Daoy (cell line): ENCODE results near the gene SVOP. TPM values are rescaled to one million over a fixed set of nuclear protein-coding genes. Genes with fewer than 3 reads are reported as not detected.
"Not testable (repeated sequence)": the region's sequence is repeated elsewhere in the genome, so short reads cannot be mapped to it uniquely, and the experiment has no call there.

Experiments
- DNase-seq: peaks from one replicate; pipeline ENCODE4 v3.0.0-alpha.2; 2015; ENCODE audit warnings: low read depth
- total RNA-seq: library from RNA; depleted of rRNA; stranded (reverse); fragments of >200 nt; shearing (Covaris generic); gene quantifications from 2 replicates; pipeline ENCODE4 v1.2.3, GENCODE V29; 2014; rRNA removed

Gene SVOP, protein sequence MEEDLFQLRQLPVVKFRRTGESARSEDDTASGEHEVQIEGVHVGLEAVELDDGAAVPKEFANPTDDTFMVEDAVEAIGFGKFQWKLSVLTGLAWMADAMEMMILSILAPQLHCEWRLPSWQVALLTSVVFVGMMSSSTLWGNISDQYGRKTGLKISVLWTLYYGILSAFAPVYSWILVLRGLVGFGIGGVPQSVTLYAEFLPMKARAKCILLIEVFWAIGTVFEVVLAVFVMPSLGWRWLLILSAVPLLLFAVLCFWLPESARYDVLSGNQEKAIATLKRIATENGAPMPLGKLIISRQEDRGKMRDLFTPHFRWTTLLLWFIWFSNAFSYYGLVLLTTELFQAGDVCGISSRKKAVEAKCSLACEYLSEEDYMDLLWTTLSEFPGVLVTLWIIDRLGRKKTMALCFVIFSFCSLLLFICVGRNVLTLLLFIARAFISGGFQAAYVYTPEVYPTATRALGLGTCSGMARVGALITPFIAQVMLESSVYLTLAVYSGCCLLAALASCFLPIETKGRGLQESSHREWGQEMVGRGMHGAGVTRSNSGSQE
- not detected in 2 replicates for total RNA-seq

DNA sequence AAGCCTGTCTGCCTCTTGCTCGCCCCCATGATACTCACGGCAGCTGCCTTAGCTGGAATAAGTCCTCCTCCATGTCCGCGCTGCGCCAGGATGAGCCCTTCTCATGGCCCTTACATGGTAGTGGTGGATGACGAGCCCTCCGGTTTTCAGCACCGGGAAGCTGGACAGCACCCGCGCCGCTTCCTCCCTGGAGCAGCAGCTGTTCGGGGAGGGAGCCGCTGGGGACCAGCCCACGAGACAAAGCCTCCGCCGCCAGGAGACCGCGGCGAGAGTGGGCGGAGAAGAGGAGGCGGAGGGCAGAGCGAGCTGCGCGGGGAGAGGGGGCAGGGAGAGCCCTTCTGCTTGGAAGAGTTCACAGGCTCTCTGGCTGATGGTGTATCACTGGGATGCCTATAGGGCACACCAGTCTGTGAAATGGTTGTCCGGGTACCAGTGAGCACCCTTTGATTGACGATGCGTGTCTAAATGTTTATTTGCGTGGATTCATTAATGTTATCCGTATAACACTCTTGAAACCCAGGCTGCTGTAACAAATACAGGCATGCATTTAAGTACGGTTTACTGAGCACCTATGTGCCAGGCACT lies at the start of gene SVOP:
SVOP (minus strand) TSS at position 273 of the 585 bp plus-strand sequence; CDS start at position 73, 200 bp downstream.
- DNase-seq = peak; percentile 84

DNA sequence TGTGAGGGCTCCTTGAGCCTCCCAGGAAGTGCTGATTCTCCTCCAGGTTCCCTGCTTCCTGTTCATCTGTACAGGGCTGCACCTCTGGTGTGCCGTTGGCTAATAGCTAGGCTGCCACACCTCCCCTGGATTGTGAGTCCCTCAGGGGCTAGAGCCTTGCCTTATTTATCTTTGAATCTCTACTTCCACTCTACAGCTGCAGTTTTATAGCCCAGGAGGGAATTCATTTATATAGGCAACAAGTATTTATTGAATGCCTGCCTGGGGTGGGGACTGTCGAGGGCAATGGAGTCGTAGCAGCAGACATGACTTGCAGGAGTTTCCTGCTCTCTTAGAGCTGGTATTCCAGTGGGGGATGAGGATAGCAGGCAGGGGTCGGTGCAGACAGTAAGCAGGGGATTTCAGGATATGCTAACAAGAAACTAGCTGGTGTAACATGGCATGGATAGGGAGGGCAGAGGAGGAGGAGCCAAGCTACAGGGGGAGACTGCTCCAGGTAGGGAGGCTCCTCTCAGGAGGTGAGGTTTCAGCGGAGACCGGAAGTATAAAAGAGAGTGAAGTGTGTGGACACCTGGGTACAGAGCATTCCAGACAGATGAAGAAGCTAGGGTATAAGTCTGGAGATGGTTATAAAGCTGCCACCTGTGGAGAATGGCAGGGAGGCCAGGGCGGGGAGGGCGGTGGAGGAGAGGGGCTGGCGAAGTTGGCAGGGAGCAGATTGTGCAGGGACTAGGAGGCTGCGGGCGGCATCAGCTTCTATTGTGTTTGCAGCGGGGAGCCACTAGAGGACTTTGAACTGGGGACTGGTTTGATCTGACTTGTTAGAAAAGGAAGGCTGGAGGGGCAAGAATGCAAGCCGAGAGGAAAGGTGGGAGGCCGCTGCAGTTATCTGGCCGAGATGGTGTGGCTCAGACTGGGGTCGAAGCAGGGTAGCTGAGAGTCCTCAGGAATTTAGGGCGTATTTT lies 48.7 kb upstream of the SVOP start:
- no peak for DNase-seq

DNA sequence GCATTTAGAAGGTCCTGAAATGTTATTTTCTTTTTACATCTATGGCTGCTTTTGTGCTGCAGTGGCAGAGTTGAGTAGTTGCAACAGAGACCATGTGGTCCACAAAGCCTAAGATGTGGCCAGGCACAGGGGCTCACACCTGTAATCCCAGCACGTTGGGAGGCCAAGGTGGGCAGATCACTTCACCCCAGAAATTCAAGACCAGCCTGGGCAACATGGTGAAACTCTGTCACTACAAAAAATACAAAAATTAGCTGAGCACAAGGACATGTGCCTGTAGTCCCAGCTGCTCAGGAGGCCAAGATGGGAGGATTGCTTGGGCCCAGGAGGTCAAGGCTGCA lies 45.0 kb upstream of the SVOP start:
- DNase-seq = no peak

DNA sequence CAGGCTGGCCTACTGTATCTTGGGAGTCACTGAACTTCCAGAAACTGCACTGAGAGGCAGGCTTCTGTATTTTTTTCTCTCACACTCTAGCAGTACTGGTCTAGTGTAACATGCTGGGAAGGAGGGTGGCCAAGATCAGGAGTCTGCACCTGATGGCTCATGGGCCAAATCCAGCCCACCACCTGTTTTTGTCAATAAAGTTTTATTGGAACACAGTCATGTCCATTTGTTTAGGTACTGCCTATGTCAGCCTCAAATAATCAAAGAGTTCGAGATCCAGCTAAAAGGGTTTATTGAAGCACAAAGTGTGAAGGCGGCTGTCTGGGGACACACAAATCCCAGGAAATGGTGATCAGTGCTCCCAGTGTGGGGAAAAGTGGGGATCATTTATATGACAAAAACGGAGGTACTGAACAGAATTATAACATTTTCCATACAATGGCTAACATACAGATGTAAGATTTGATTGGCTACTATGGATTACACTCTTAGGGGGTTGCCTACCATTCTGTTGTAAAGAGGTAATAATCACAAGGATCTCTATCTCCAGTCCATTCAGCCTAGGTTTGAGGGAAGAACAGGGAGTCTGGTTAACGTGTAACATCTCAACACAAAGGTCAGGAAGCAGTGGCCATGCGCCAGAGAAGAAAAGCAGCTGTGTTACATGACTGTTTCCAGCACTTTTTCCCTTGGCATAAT lies 44.4 kb upstream of the SVOP start:
- DNase-seq = no peak

DNA sequence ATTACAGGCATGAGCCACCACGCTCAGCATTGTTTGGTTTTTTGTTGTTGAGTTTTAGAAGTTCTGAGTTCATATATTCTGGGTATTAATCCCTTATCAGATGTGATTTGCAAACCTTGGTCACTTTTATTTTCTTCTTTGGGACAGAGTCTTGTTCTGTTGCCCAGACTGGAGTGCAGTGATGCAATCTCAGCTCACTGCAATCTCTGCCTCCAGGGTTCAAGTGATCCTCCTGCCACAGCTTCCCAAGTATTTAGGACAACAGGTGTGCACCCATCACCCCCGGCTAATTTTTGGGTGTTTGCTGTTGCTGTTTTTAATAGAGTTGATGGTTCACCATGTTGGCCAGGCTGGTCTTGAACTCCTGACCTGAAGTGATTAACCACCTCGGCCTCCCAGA lies 43.3 kb upstream of the SVOP start:
- DNase-seq = no peak

DNA sequence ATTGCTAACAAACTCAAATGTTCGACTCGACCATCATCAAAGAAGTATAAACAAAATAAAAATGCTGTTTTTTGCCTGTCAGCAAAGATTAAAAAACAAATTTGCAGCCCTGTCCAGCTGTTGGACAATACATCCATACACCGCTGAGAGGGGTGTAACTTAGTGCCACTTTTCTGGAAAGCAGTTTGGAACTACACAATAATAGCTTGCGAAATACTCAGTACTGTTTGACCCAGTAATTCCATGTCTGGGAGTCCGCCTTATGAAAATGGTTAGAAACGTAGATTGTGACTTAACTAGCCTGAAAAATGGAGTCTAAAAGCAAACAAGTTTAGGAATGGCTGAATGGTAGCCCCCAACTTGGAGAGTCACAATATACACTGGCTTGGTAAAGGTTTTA lies 37.9 kb upstream of the SVOP start:
- no peak for DNase-seq

DNA sequence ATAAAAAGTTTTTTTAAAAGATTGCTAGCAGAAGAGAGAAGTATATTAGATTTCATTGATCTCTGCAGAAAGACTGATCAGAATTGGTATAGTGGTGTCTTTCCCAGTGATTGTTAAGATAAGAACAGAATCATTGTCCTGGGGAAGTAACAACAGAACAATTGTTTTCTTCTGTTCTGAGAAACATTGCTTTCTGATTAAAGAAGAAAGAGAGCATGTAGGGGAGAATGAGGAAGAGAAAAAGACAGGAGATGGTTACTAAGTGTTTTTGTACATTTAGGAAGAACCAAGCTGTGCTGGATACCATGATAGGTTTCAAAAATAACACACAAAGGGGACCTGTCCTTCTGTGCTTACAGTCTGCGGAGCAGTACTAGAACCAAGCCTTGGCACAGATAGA lies 36.5 kb upstream of the SVOP start:
- DNase-seq = no peak

DNA sequence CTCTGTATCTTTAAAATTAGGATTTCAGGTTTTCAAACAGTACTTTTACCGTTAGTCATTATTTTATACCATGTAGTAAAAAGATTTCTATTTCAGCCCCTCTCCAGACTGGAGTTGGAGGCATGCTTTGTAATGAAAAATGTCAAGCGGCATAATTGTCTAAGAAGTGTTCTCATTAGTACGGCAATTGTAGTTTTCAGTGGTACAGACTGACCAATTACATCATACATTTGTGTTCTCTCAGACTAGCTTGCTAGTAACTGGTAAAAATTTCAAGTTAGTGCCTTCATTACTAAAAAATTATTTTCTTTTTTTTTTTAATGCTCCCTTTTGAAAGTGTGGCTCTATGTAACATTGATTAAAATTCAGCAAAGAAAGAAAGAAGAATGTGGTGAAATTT lies 36.0 kb upstream of the SVOP start:
- DNase-seq = no peak

DNA sequence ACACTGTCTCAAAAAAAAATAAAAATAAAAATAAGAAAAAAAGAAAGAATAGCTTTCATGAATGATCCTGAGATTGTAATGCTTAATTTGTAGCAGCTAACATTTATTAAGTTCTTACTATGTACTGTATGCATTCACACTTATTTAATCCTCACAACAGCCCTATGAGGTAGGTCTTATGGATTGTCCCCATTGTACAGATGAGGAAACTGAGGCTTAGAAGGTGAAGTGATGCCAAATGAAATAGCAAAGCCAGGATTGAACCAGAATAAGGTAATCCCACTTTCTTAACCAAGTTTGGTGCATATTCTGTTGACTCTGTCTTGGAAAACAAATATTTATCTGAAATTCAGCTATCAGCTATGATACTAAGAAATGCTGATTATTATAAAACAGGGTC lies 33.7 kb upstream of the SVOP start:
- no peak for DNase-seq

DNA sequence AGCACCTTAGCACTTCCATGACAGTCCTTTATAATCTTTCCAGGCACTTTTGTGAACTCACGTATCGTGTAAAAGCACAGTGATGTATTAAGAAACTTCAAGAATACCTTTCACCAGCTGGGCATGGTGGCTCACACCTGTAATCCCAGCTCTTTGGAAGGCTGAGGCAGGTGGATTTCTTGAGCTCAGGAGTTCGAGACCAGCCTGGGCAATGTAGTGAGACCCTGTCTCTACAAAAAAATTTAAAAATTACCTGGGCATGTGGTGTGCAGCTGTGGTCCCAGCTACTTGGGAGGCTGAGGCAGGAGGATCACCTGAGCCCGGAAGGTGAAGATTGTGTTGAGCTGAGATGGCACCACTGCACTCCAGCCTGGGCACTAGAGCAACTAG lies 33.3 kb upstream of the SVOP start:
- not testable (repeated sequence) for DNase-seq

DNA sequence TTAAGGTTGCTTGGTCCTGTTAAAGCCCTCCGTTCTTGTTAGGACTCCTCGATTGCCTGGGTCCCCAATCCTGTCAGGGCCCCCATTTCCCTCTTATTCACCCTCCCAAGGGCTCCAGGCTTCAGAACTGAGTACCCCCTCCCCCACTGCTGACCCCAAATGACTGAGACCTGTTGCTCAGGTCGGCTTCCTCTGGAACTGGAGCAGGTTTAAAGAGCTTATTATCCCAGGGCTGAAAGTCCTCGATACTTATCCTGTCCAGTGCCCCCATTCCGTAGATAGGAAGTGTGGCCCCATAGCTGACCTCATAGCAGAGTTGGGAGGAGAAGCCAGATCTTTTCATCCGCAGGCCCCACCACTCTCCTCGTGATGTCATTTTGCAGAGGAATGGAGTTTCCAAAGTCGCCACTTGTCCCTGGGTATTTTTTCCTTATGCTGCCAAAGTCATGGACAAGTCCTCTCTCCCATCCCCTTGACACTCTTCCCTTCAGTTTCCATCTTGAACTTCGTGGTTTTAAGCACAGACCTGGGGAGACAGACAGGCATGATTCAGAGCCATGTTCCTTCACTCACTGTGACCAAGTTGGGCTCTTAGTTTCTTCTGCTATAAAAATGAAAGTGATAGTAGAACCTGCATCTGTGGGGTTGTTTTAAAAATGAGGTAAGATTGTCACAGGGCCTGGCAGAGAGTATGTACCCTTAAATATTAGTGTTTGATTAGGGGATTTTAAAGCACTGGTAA lies 32.7 kb upstream of the SVOP start:
- no peak for DNase-seq

DNA sequence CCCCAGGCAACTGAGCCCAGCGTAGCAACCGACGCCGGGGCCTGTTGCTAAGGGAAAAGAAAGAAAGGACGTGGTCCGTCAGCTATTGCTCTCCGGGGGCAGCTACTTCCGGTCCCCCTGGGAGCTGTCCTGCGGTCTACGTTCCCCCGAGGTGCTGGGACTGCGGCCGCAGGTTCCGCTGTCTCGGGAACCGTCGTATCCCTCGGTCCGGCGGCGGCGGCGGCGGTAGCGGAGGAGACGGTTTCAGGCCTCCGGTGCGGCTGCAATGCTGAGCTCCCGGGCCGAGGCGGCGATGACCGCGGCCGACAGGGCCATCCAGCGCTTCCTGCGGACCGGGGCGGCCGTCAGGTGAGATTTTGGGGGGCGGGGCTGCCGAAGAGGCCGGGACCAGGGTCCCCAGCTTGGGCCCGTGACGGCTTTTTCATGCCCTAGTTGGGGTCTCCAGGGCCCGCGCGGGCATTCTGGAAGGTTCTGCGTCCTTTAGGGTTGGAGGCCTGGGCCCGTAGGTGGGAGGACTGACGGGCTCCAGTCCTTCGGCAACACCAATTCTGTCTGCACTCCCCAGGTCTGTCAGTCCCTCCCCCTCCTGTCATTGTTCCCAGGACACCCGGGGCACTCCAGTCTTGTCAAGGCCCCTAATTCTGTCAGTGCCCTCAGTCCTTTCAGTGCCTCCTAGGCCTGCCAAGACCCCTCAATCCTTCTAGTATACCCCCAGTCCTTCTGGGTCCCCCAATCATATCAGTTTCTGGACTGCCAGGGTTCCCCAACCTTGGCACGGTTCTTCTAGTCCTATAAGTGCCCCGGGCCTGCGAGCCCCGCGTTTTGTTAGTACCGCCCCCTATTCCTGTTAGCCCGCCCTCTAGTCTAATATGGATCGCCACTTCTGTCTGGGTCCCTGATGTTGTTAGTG lies 31.8 kb upstream of the SVOP start, which contains the start of gene USP30:
USP30 (plus strand) TSS at position 163 of the 910 bp plus-strand sequence; CDS start at position 266, 103 bp downstream.
- DNase-seq = peak; percentile 85

DNA sequence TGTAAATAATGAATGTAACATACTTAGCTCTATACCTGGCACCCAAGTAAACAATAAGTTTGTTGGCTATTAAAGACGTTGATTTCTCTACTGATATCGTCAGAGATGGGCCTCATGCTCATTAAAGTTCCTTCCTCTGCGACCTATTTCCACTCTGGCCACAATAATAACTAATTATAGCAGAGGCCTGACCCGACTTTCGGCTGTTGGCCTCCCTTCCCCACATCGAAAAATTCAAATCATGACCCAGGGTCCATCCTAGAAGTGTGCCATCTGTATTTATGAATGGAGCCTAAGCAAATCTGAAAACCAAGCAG lies 31.2 kb upstream of the SVOP start:
- DNase-seq = no peak

DNA sequence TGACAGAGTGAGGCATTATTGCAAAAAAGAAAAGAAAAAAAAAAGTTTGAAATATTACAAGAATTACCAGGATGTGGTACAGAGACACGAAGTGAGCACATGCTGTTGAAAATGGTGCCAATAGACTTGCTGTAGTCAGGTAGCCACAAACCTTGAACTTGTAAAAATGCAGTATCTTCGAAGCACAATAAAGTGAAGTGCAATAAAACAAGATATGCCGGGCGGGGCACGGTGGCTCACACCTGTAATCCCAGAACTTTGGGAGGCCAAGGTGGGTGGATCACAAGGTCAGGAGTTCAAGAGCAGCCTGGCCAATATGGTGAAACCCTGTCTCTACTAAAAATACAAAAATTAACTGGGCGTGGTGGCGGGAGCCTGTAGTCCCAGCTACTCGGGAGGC lies 28.9 kb upstream of the SVOP start:
- DNase-seq = not testable (repeated sequence)

DNA sequence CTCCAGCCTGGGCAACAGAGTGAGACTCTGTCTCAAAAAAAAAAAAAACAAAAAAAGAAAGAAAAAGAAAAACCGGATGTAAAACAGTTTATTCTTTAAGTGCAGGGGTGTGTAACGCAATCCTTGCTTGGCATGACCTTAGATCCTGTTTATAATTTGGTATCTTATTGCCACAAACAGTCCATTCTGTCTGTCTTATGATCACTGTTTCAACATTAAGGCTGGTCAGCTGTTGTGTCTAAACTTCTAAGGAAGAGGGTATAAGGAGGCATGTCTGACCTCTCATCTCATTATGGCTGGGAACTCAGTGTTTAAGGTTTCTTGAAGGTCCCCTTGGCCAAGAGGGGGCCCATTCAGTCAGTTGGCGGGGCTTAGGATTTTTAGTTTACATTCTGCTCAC lies 27.8 kb upstream of the SVOP start:
- not testable (repeated sequence) for DNase-seq

DNA sequence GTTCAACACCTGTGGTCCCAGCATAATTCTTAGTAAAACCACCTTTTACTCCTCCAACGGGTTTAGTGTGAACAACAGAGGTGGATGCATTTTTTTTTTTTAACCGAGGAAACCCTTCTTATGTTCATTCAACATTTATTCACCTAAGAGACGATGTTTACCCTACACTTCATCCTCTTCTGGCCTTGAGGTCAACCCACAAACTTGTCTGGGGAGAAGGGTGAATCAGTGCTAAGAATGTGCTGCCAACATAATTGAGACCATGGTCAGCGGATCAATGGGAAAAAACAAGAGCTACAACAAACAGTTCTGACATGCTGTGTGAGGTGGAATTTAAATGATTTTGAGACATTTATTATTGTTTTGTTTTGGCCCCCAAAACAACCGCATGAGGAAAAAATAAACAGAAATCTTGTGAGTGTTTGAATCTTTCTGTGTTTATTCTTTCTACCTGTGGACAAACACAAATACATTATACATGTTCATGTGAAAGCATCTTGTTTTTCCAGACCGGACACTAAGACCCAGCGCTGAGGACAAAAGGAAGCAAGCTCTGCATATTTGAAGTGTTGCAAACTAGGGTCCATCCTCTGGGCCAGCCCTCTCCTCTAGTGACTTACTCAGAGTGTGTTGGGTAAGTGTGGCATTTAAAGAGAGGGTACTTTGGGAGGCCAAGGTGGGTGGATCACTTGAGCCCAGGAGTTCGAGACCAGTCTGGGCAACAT lies 26.4 kb upstream of the SVOP start:
- peak; percentile 15 for DNase-seq

DNA sequence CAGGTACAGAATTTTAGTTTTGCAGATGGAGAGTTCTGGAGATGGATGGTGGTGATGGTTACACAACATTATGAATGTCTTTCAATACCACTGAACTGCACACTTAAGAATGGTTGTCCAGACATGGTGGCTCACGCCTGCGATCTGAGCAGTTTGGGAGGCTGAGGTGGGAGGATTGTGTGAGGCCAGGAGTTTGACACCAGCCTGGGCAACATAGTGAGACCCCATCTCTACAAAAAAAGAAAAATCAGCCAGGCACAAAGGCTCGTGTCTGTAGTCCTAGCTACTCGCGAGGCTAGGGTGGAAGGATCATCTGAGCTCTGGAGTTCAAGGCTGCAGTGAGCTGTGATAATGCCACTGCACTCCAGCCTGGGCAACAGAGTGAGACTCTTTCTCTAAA lies 23.4 kb upstream of the SVOP start:
- DNase-seq = no peak

DNA sequence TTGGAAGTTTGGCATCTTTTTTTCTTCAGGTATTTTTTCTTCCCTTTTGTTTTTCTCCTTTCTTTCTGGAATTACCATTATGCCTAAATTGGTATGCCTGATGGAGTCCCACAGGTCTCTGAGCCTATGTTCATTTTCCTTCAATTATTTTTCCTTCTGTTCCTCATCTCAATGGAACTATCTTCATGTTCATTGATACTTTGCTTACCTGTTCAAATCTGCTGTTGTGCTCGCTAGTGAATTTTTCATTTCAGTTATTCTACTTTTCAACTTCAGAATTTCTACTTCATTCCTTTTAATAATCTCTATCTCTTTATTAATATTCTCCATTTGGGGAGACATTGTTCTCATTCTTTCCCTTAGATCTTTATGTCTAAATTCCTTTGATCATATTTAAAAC lies 16.1 kb upstream of the SVOP start:
- DNase-seq = no peak
